Prostate gland (tissue), 2 donors: Measurements from ENCODE around the gene ITPR1. TPM values are rescaled to one million over a fixed set of nuclear protein-coding genes. Genes with fewer than 3 reads are reported as not detected.

Experiments used
- DNase-seq: peaks from one replicate; pipeline ENCODE4 v3.0.0-alpha.2; 2019; ENCODE audit warnings: low spot score
- H3K27ac ChIP-seq, 2 donors: fragments of 200-600 bp; sonication (generic); 2 replicates each; pipeline ENCODE4 v1.5.1; 2017 to 2019
- H3K27me3 ChIP-seq: fragments of 200-600 bp; sonication (generic); replicated peaks from 2 replicates; pipeline ENCODE4 v1.5.1; 2019; ENCODE audit not compliant: insufficient read depth
- H3K36me3 ChIP-seq, 2 donors: fragments of 200-600 bp; sonication (generic); 1 replicate in 1 of 2; 2 replicates in 1 of 2; pipeline versions ENCODE4 v1.5.1 to v1.8.1; 2017 to 2019
- H3K4me1 ChIP-seq: fragments of 200-600 bp; sonication (generic); replicated peaks from 2 replicates; pipeline ENCODE4 v1.5.1; 2019
- H3K4me3 ChIP-seq, 2 donors: fragments of 200-600 bp; sonication (generic); 2 replicates each; pipeline ENCODE4 v1.5.1; 2017 to 2019
- H3K9me3 ChIP-seq: fragments of 200-600 bp; sonication (generic); 2 replicates; pipeline ENCODE4 v1.5.1; 2017
- POLR2A ChIP-seq: fragments of 450-650 bp; IDR thresholded peaks from one replicate; pipeline ENCODE4 v1.6.1; 2016; ENCODE audit warnings: antibody characterized with exemption, mild to moderate bottlenecking
- POLR2AphosphoS5 ChIP-seq: sonication (generic); formaldehyde crosslinking; IDR thresholded peaks from one replicate; pipeline ENCODE4 v1.6.1; 2017; ENCODE audit warnings: antibody characterized with exemption
- WGBS: methylation state at CpG from one replicate; pipeline ENCODE4 v1.1.5; 2018; 5-methylcytosine and 5-hydroxymethylcytosine counted together
- intact Hi-C: fragments of 100-400 bp; cut with DNase I; formaldehyde crosslinking; loops from one replicate; pipeline ENCODE4 v1.14.2; 2022
- total RNA-seq, 2 donors: library from RNA; depleted of rRNA; stranded (reverse); fragments of >200 nt; gene quantifications; one replicate each; pipeline ENCODE4 v1.1.0, GENCODE V29; 2016
- TF ChIP-seq, protein P1 (sequence below), 4 experiments: fragments of 200-600 bp in 2 of 4; fragments of 450-650 bp in 2 of 4; sonication (generic) in 2 of 4; IDR thresholded peaks; 1 replicate in 3 of 4; 2 replicates in 1 of 4; pipeline ENCODE4 v1.5.1; 2016 to 2019; ENCODE audit warnings: antibody characterized with exemption in 4 of 4, mild to moderate bottlenecking in 2 of 4, moderate library complexity in 2 of 4

ITPR1 gene
- total RNA-seq, 2 donors from 2014 or later: 80.0 to 126 TPM

- H3K4me3 ChIP-seq: no peak overlapping the region
- intact Hi-C loops: no loop called here
- H3K4me1 ChIP-seq: peaks cover 7% of the 10 kb centered on the region
- H3K27ac ChIP-seq: no peak overlapping the region
- no peak for DNase-seq
- TF ChIP-seq, protein P1, sequence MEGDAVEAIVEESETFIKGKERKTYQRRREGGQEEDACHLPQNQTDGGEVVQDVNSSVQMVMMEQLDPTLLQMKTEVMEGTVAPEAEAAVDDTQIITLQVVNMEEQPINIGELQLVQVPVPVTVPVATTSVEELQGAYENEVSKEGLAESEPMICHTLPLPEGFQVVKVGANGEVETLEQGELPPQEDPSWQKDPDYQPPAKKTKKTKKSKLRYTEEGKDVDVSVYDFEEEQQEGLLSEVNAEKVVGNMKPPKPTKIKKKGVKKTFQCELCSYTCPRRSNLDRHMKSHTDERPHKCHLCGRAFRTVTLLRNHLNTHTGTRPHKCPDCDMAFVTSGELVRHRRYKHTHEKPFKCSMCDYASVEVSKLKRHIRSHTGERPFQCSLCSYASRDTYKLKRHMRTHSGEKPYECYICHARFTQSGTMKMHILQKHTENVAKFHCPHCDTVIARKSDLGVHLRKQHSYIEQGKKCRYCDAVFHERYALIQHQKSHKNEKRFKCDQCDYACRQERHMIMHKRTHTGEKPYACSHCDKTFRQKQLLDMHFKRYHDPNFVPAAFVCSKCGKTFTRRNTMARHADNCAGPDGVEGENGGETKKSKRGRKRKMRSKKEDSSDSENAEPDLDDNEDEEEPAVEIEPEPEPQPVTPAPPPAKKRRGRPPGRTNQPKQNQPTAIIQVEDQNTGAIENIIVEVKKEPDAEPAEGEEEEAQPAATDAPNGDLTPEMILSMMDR (IDR thresholded peaks at IDR 0.05): no peak
- TF ChIP-seq POLR2AphosphoS5: no peak
- TF ChIP-seq POLR2A: no peak
- WGBS: 90% methylated on average over 1 of the region's 1 CpG
- H3K9me3 ChIP-seq: no peaks in the 10 kb centered on the region
- peaks cover 0 to 2% of the 10 kb centered on the region in 2 donors for H3K36me3 ChIP-seq
- H3K27me3 ChIP-seq: no peaks in the 10 kb centered on the region
These were observed 197.1 kb downstream of the ITPR1 start for GRCh38 chr3:4690277-4690676.

DNA sequence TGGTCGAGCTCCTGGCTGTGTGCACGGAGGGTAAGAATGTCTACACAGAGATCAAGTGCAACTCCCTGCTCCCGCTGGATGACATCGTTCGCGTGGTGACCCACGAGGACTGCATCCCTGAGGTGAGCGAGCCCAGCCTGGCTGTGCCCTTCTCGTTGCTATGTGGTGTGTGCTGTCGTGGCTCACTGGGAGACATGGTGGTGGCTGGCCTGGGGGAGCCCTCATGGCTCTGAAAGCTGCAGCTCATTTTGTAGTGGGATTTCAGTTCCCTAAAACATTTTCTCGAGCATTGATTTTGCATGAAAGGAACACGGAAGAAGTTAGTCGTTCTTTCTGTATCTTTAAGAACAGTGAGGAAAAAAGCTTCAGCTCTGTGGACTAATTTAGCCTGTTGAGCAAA lies 200.5 kb downstream of the ITPR1 start:
- 82% methylated on average over 13 of the region's 13 CpGs for WGBS
- no peaks in the 10 kb centered on the region for H3K36me3 ChIP-seq
- TF ChIP-seq, protein P1 (IDR thresholded peaks at IDR 0.05): no peak
- TF ChIP-seq POLR2A: no peak
- no peak for TF ChIP-seq POLR2AphosphoS5

DNA sequence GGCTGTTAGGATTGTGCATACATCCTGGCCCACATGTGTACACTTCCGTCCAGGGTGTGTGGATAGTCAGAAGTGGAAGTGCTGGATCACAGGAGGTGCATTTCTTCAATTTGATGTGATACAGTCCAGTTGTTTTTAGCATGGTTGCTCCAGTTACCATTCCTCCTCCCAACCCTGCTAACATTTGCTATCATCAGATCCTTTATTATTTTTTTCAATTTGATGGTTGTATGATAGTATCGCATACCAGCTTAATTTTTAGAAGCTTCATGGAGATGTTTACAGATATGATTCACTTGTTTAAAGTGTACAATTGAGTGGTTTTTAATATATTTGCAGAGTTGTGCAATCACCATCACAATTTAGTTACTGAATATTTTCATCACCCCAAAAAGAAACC lies 202.7 kb downstream of the ITPR1 start:
- H3K27ac ChIP-seq: no peak overlapping the region

More for the DNA sequence above, 200.5 kb downstream of the ITPR1 start:
- no peak for DNase-seq
- Histone ChIP-seq H3K9me3 (no peaks in the 10 kb centered on the region), H3K27ac (no peak overlapping the region), H3K27me3 (no peaks in the 10 kb centered on the region), H3K4me1 (no peaks in the 10 kb centered on the region), H3K4me3 (no peak overlapping the region)
- intact Hi-C loops: no loop called here

DNA sequence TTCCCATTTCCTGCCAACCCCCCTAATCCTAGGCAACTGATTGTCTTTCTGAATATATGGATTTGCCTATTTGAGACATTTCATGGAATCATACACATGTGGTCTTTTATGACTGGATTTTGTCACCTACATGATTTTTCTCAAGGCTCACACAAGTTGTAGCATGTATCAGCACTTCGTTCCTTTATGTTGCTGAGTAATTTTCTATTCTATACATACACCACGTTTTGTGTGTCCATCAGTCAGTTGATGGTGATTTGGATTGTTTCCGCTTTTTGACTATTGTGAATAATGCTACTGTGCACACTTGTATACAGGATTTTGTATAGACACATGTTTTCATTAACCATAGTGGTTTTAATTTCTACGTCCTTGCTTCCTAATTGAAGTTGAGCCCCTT lies 203.1 kb downstream of the ITPR1 start:
- Histone ChIP-seq H3K9me3 (no peaks in the 10 kb centered on the region), H3K4me3 (no peak overlapping the region), H3K27ac (no peak overlapping the region), H3K36me3 (no peaks in the 10 kb centered on the region), H3K27me3 (no peaks in the 10 kb centered on the region), H3K4me1 (no peaks in the 10 kb centered on the region)
- intact Hi-C loops: no loop called here
- DNase-seq: no peak
- TF ChIP-seq POLR2AphosphoS5: no peak
- TF ChIP-seq, protein P1 (IDR thresholded peaks at IDR 0.05): no peak
- no peak for TF ChIP-seq POLR2A
- 81% methylated on average over 4 of the region's 4 CpGs for WGBS

More for the DNA sequence above, 202.7 kb downstream of the ITPR1 start:
- no peaks in the 10 kb centered on the region for H3K27me3 ChIP-seq
- TF ChIP-seq, protein P1 (IDR thresholded peaks at IDR 0.05): no peak
- TF ChIP-seq POLR2AphosphoS5 (no peak), POLR2A (no peak)
- no peaks in the 10 kb centered on the region for H3K9me3 ChIP-seq
- no peaks in the 10 kb centered on the region for H3K4me1 ChIP-seq
- 74% methylated on average over 2 of the region's 2 CpGs for WGBS
- no peak overlapping the region for H3K4me3 ChIP-seq
- DNase-seq: no peak
- intact Hi-C loops: no loop called here
- H3K36me3 ChIP-seq: no peaks in the 10 kb centered on the region

DNA sequence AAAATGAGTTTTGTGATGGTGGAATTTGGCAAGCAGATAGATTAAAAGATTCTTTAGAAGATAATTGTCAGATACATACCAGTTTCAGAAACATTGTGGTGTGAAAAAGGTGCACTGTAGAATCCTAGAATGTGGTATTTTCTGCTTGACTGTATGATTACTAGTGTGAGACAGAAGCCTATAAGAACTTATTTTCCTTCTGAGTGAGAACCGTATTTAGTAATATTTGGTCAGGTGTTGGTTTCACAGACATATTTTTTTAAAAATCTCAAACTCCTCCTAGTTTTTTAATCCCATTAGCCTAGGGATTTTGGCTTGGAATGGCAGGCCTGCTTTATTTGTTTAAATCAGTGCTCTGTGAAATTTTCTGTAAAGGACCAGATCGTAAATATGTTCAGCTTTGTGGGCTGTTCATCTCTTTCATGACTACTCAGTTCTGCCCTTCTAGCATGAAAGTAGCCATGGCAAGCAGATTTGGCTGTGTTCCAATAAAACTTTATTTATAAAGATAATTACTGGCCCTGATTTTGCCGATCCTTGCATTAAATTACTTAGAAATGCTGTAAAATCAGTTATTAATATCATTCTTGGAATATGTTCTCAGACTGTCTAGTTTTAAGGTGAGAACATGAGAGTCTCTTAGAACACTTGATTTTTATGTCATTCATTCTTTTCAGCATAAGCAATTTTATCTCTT lies 205.1 kb downstream of the ITPR1 start:
- TF ChIP-seq POLR2AphosphoS5 (no peak), POLR2A (no peak)
- TF ChIP-seq, protein P1 (IDR thresholded peaks at IDR 0.05): no peak
- WGBS: 78% methylated on average over 3 of the region's 3 CpGs
- H3K9me3 ChIP-seq: no peaks in the 10 kb centered on the region
- intact Hi-C loops: no loop called here
- no peak for DNase-seq
- H3K4me1 ChIP-seq: no peaks in the 10 kb centered on the region
- no peak overlapping the region for H3K4me3 ChIP-seq
- H3K27ac ChIP-seq: no peak overlapping the region
- H3K27me3 ChIP-seq: no peaks in the 10 kb centered on the region
- no peaks in the 10 kb centered on the region for H3K36me3 ChIP-seq
